Ishikawa (cell line): ENCODE results near the gene NELL1.

Source experiments
- CEBPB ChIP-seq: IDR thresholded peaks from 2 replicates; pipeline ENCODE4 v1.6.1; 2012
- CREB1 ChIP-seq: IDR thresholded peaks from 2 replicates; pipeline ENCODE4 v1.6.1; 2012; ENCODE audit warnings: low read depth
- EP300 ChIP-seq: IDR thresholded peaks from 2 replicates; pipeline ENCODE4 v1.6.1; 2012; ENCODE audit warnings: borderline replicate concordance
- RAD21 ChIP-seq: IDR thresholded peaks from 2 replicates; pipeline ENCODE4 v1.6.1; 2012; ENCODE audit warnings: low read depth
- REST ChIP-seq: IDR thresholded peaks from 2 replicates; pipeline ENCODE4 v1.6.1; 2012; ENCODE audit warnings: low read depth, mild to moderate bottlenecking
- YY1 ChIP-seq: IDR thresholded peaks from 2 replicates; pipeline ENCODE4 v1.6.1; 2012; ENCODE audit warnings: low read depth

- TF ChIP-seq REST = no peak
- TF ChIP-seq RAD21 = no peak
- no peak for TF ChIP-seq YY1
- no peak for TF ChIP-seq CREB1
- TF ChIP-seq EP300 = no peak
- no peak for TF ChIP-seq CEBPB
Observed at GRCh38 chr11:20739107-20739506, 69.7 kb downstream of the NELL1 start.
